Spleen (tissue), 11 donors: ENCODE results near the gene TEX22. TPM values are rescaled to one million over a fixed set of nuclear protein-coding genes. Genes with fewer than 3 reads are reported as not detected.

ENCODE experiments used
- DNase-seq: peaks from one replicate; pipeline ENCODE4 v3.0.0-alpha.2; 2020
- H3K27ac ChIP-seq, 8 donors: fragments of 200-600 bp; sonication (generic) in 7 of 8; 1 replicate in 4 of 8; 2 replicates in 4 of 8; pipeline versions ENCODE4 v1.5.0 to v1.8.0; 2016 to 2021; ENCODE audit warnings: inconsistent platforms in 4 of 8, mild to moderate bottlenecking in 4 of 8, moderate library complexity in 1 of 8
- H3K27me3 ChIP-seq, 7 donors: fragments of 200-600 bp; sonication (generic) in 6 of 7; replicated peaks in 1 of 7; 1 replicate in 4 of 7; 2 replicates in 3 of 7; pipeline versions ENCODE4 v1.5.0 to v1.8.0; 2016 to 2021; ENCODE audit warnings: inconsistent platforms in 3 of 7, mild to moderate bottlenecking in 1 of 7
- H3K36me3 ChIP-seq, 6 donors: fragments of 200-600 bp; sonication (generic) in 5 of 6; 1 replicate in 4 of 6; 2 replicates in 2 of 6; pipeline versions ENCODE4 v1.5.0 to v1.8.0; 2016 to 2021; ENCODE audit warnings: inconsistent platforms in 2 of 6
- H3K4me1 ChIP-seq, 6 donors: fragments of 200-600 bp; sonication (generic) in 5 of 6; 1 replicate in 3 of 6; 2 replicates in 3 of 6; pipeline versions ENCODE4 v1.5.0 to v1.8.0; 2016 to 2021; ENCODE audit warnings: inconsistent platforms in 3 of 6
- H3K4me3 ChIP-seq, 8 donors: fragments of 200-600 bp; sonication (generic) in 7 of 8; 1 replicate in 4 of 8; 2 replicates in 4 of 8; pipeline versions ENCODE4 v1.5.0 to v1.8.0; 2016 to 2021; ENCODE audit warnings: inconsistent platforms in 4 of 8, mild to moderate bottlenecking in 4 of 8, moderate library complexity in 2 of 8
- H3K9me3 ChIP-seq, 8 donors: fragments of 200-600 bp; sonication (generic) in 7 of 8; 1 replicate in 4 of 8; 2 replicates in 4 of 8; pipeline versions ENCODE4 v1.5.0 to v1.8.0; 2016 to 2021; ENCODE audit warnings: inconsistent platforms in 4 of 8
- POLR2A ChIP-seq, 3 donors: fragments of 450-650 bp; IDR thresholded peaks; one replicate each; pipeline ENCODE4 v1.5.1; 2017; ENCODE audit warnings: antibody characterized with exemption in 3 of 3, mild to moderate bottlenecking in 1 of 3
- POLR2AphosphoS5 ChIP-seq, 3 donors: sonication (generic); formaldehyde crosslinking; IDR thresholded peaks; one replicate each; pipeline ENCODE4 v1.5.1; 2017; ENCODE audit warnings: antibody characterized with exemption in 3 of 3
- WGBS, 5 donors: extraction: QIAGEN DNeasy Blood & Tissue Kit in 3 of 5; methylation state at CpG; one replicate each; pipeline versions ENCODE4 v1.1.5 to v1.1.7; 2013 to 2018; 5-methylcytosine and 5-hydroxymethylcytosine counted together
- intact Hi-C: fragments of 100-400 bp; cut with DNase I; formaldehyde crosslinking; loops from one replicate; pipeline ENCODE4 v1.15.0; 2023; ENCODE audit warnings: low total_unique reads
- polyA plus RNA-seq, 3 donors: library from polyadenylated mRNA; stranded (reverse); fragments of 200-250 nt; gene quantifications; one replicate each; pipeline ENCODE4 v1.2.1, GENCODE V29; 2013
- total RNA-seq, 7 donors: library from RNA; depleted of rRNA in 3 of 7; stranded (reverse); fragments of >200 nt in 3 of 7; fragmentation: NEBNext Ultra II Directional in 4 of 7; extraction: Animal tissue kit (Norgen Biotek cat#: 25700) in 4 of 7; gene quantifications; one replicate each; pipeline versions ENCODE4 v1.1.0 to v1.2.1, GENCODE V29; 2016 to 2021
- TF ChIP-seq, protein P1 (sequence below), 11 experiments: fragments of 200-600 bp in 7 of 11; fragments of 450-650 bp in 4 of 11; sonication (generic) in 4 of 11; IDR thresholded peaks in 8 of 11; conservative IDR thresholded peaks in 3 of 11; 1 replicate in 7 of 11; 2 replicates in 4 of 11; pipeline versions ENCODE4 v1.4.0 to v1.8.0; 2016 to 2021; ENCODE audit warnings: antibody characterized with exemption in 11 of 11, inconsistent platforms in 4 of 11, mild to moderate bottlenecking in 1 of 11
- donor health status: healthy with polysubstance abuse.
- donor health status: DM: no; HTN: no; CAD: no; lungs with moderate emphysema.
- donor health status: DM: no; HTN: no; CAD: no.
- donor health status: Bipolar disorder and iron deficiency.
- donor health status: healthy.
- donor health status: DM: no; HTN: no; CAD: no.
- donor health status: DM: yes; HTN: yes; CAD: no.

TEX22 gene
- total and polyA plus RNA-seq, 10 donors, result 0.33 to 5.3 (median 1.0) TPM

DNA sequence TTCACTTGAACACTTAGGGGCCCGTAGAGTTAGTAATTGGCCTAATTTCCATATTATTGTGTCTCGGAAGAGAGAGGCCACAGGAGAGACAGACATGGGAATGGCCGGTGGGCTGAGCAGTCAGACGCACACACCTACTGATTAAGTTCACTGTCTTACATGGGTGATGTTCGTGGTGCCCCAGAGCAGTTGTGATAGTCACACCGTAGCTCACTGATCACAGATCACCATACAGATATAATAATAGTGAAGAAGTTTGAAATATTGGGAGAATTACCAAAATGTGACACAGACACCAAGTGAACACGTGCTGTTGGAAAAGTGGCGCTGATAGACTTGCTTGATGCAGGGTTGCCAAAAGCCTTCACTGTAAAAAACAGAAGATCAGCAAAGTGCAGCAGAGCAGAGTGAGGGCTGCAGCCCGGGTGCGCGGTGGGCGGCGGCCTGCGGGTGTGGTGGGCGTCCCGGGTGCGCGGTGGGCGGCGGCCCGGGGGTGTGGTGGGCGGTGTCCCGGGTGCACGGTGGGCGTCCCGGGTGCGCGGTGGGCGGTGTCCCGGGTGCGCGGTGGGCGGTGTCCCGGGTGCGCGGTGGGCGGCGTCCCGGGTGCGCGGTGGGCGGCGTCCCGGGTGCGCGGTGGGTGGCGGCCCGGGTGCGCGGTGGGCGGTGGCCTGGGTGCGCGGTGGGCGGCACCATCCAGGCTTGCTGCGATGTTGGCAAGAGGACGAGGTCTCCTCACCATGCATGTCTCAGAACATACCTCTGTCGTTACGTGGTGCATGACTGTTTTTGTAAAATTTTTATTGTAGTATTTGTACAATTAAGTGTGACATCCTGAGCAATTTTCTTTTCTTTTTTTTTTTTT lies 34.3 kb upstream of the TEX22 start:
- DNase-seq, result no peak
- H3K4me3 ChIP-seq, result peak overlapping the region in 3 of 8 donors; percentile 19 to 62 (median 30)

DNA sequence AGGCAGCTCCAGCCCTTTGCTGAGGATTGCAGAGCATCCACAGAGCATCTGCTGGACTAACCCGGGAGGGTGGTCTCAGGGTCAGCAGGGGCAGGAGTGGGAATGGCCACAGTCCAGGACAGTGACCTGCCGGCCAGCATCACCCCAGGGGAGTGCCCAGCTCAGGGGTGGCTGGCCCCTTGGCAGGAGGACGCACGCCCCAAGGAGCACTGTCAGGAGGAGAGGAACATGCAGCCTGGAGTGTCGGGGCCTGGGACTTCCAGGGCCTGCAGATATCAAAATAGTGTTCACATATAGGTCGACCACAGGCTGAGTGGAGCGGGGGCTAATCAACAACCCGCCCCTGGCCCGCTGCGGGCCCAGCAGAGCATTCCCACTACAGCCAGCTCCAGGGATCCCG lies 33.2 kb upstream of the TEX22 start:
- 91 to 94% (median 92%) methylated on average over 4 to 11 of the region's 11 CpGs for WGBS, 5 donors

More for the DNA sequence above, 34.3 kb upstream of the TEX22 start:
- Histone ChIP-seq H3K36me3 (peaks cover 0 to 41% (median 23%) of the 10 kb centered on the region in 6 donors), H3K4me1 (peaks cover 0 to 15% (median 8%) of the 10 kb centered on the region in 6 donors), H3K27me3 (no peaks in the 10 kb centered on the region), H3K27ac (no peak overlapping the region), H3K9me3 (no peaks in the 10 kb centered on the region)
- TF ChIP-seq POLR2A (IDR thresholded peaks at IDR 0.05) (no peak), POLR2AphosphoS5 (IDR thresholded peaks at IDR 0.05) (no peak)
- TF ChIP-seq, protein P1, sequence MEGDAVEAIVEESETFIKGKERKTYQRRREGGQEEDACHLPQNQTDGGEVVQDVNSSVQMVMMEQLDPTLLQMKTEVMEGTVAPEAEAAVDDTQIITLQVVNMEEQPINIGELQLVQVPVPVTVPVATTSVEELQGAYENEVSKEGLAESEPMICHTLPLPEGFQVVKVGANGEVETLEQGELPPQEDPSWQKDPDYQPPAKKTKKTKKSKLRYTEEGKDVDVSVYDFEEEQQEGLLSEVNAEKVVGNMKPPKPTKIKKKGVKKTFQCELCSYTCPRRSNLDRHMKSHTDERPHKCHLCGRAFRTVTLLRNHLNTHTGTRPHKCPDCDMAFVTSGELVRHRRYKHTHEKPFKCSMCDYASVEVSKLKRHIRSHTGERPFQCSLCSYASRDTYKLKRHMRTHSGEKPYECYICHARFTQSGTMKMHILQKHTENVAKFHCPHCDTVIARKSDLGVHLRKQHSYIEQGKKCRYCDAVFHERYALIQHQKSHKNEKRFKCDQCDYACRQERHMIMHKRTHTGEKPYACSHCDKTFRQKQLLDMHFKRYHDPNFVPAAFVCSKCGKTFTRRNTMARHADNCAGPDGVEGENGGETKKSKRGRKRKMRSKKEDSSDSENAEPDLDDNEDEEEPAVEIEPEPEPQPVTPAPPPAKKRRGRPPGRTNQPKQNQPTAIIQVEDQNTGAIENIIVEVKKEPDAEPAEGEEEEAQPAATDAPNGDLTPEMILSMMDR (IDR thresholded peaks at IDR 0.05 in 8 of 11, conservative IDR thresholded peaks at IDR 0.05 in 3 of 11), result no peak
- intact Hi-C loops, result no loop called here
- 11 to 31% (median 13%) methylated on average over 17 to 58 of the region's 58 CpGs for WGBS, 5 donors

DNA sequence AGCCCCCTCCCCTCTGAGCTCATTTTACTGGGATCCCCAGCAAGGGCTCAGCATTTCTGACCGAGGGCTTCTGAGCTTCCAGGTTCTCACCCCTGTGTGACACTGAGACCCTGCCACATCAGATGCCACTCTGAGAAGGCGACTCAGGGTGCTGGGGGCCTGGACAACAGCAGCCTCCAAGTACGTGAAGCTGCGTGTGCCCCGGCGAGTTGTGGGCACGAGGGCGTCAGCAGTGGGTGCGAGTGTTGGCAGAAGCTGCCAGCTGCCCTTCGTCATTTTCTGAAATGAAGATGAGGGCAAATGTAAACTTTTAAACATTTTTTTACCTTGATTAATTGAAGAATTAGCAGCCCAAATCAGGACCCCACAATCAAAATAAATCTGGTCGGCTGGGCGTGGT lies 32.7 kb upstream of the TEX22 start:
- H3K27ac ChIP-seq, result no peak overlapping the region
- WGBS, 5 donors, result 95 to 98% (median 97%) methylated on average over 12 of the region's 12 CpGs
- no peak for DNase-seq
- TF ChIP-seq POLR2AphosphoS5 (IDR thresholded peaks at IDR 0.05) (no peak), POLR2A (IDR thresholded peaks at IDR 0.05) (no peak)
- TF ChIP-seq, protein P1 (IDR thresholded peaks at IDR 0.05 in 8 of 11, conservative IDR thresholded peaks at IDR 0.05 in 3 of 11), result no peak
- H3K36me3 ChIP-seq, result peaks cover 0 to 46% (median 29%) of the 10 kb centered on the region in 6 donors
- H3K9me3 ChIP-seq, result no peaks in the 10 kb centered on the region
- intact Hi-C loops, result no loop called here
- no peak overlapping the region for H3K4me3 ChIP-seq
- H3K27me3 ChIP-seq, result no peaks in the 10 kb centered on the region
- peaks cover 0 to 18% (median 10%) of the 10 kb centered on the region in 6 donors for H3K4me1 ChIP-seq

More for the DNA sequence above, 33.2 kb upstream of the TEX22 start:
- no peaks in the 10 kb centered on the region for H3K9me3 ChIP-seq
- no peak overlapping the region for H3K27ac ChIP-seq
- no peak overlapping the region for H3K4me3 ChIP-seq
- peaks cover 0 to 15% (median 8%) of the 10 kb centered on the region in 6 donors for H3K4me1 ChIP-seq
- DNase-seq, result no peak
- TF ChIP-seq, protein P1 (IDR thresholded peaks at IDR 0.05 in 8 of 11, conservative IDR thresholded peaks at IDR 0.05 in 3 of 11), result no peak
- no peak for TF ChIP-seq POLR2AphosphoS5 (IDR thresholded peaks at IDR 0.05)
- no peak for TF ChIP-seq POLR2A (IDR thresholded peaks at IDR 0.05)
- H3K27me3 ChIP-seq, result no peaks in the 10 kb centered on the region
- peaks cover 0 to 51% (median 30%) of the 10 kb centered on the region in 6 donors for H3K36me3 ChIP-seq
- intact Hi-C loops, result no loop called here

DNA sequence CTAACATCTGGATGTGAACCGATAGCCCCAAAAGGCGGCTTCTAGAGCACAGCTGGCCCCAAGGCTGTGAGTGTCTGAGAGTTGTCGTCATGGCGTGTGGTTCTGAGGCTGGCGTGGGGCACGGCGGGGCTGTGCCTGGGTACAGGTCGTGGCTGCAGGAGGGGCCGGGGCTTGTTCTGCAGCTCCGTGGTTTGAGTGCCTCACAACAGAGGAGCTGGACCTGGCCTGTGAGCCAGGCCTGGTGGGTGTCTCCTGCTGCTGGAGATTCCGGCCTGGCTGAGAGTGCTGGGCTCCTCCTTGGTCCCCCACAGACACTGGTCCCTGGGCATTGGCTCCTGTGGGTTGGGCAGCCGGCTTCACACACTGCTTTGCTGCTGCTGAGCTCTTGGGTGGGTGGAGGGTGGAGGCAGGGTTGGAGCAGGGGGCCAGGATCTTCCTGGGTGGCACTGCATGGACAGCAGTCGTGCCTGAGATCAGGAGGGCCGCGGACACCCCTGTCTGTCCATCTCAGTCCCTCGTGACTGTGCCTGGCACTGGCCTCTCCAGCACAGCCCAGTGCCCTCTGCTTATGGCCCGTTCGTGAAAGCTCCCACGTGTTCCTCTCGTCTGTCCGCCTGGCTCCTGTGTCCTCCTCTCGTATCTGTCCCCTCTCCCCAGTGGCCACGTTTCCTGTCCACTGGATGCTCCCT lies 31.8 kb upstream of the TEX22 start:
- Histone ChIP-seq H3K4me3 (no peak overlapping the region), H3K27ac (no peak overlapping the region), H3K4me1 (peaks cover 0 to 23% (median 14%) of the 10 kb centered on the region in 6 donors), H3K27me3 (no peaks in the 10 kb centered on the region), H3K9me3 (no peaks in the 10 kb centered on the region), H3K36me3 (peaks cover 0 to 43% (median 28%) of the 10 kb centered on the region in 6 donors)
- DNase-seq, result no peak
- TF ChIP-seq, protein P1 (IDR thresholded peaks at IDR 0.05 in 8 of 11, conservative IDR thresholded peaks at IDR 0.05 in 3 of 11), result no peak
- TF ChIP-seq POLR2AphosphoS5 (IDR thresholded peaks at IDR 0.05) (no peak), POLR2A (IDR thresholded peaks at IDR 0.05) (no peak)
- 91 to 96% (median 95%) methylated on average over 19 to 23 of the region's 23 CpGs for WGBS, 5 donors
- intact Hi-C loops, result no loop called here
